Stimulated activated CD8-positive, alpha-beta memory T cell treated with anti-CD3 and anti-CD28 coated beads, Interleukin-4, amount 100 ng/mL, for 24 hours (primary cell): ENCODE data around the gene LRIT1.
"Not testable (repeated sequence)": the region's sequence is repeated elsewhere in the genome, so short reads cannot be mapped to it uniquely, and the experiment has no call there.

Source experiments
- DNase-seq: peaks from one replicate; pipeline ENCODE4 v3.0.0-alpha.2; 2020; ENCODE audit warnings: low read depth

The LRIT1 gene

DNA sequence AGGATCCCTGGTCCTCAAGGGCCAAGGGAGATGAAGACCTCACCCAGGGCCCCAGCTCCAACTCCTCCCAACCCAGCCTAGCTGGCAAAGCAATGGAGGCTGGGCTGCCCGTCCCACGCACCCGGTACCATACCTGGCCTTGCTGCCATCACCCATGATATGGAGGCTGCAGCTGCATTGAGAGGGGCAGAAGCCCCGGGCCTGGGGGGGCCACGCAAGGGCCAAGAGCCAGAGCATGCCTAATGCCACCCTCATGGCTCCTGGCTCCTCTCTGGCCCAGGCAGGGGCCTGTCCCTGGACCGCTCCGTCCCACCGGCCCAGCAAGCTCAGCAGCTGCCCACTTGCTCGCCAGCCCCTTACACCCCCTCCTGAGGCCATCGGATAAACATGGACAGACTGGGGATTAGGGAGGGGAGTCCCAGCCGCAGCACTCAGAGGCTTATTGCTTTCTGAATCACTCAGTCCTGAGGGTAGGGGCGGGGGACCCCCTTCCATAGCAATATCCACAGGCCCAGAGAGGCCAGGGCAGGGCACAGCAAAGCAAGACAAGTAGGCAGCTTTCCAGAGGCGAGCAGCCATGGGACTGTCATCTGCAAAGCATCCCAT lies at the start of gene LRIT1:
Gene LRIT1 (minus strand): TSS at position 362 of the 606 bp plus-strand sequence. CDS start 107 bp downstream, at position 255.
- DNase-seq, result no peak

GRCh38 chr10:84290235-84290634 lies 48.9 kb upstream of the LRIT1 start:
- DNase-seq, result no peak

- DNase-seq, result no peak
Observed at GRCh38 chr10:84289521-84290200, 48.3 kb upstream of the LRIT1 start.

- DNase-seq, result no peak
Observed at GRCh38 chr10:84288151-84288550, 46.8 kb upstream of the LRIT1 start.

- no peak for DNase-seq
Observed at GRCh38 chr10:84286695-84287094, 45.3 kb upstream of the LRIT1 start.

DNA sequence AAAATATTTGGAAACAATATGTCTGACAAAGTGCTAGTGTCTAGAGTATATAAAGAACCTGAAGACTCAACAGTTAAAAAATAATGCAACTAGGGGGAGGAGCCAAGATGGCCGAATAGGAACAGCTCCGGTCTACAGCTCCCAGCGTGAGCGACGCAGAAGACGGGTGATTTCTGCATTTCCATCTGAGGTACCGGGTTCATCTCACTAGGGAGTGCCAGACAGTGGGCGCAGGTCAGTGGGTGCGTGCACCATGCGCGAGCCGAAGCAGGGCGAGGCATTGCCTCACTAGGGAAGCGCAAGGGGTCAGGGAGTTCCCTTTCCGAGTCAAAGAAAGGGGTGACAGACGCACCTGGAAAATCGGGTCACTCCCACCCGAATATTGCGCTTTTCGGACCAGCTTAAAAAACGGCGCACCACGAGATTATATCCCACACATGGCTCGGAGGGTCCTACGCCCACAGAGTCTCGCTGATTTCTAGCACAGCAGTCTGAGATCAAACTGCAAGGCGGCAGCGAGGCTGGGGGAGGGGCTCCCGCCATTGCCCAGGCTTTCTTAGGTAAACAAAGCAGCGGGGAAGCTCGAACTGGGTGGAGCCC lies 38.6 kb upstream of the LRIT1 start:
- DNase-seq, result not testable (repeated sequence)

DNA sequence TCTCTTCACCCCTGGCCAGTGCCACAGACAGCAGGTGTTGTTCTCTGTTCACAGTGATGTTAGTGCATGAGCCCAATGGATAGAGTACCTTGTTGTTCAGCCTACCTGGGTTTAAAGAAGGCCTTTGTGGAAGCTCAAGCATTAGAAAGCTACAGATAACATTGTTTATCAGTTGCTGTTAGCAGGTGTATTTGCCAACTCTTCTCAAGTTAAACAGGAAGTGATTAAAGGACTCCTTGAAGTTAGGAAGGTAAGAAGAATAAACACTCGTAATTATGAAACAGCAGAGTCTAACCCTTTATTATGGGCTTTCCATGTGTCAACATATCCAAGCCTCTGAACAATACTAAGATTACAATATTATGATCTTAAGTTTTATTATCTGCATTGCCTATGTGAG lies 29.4 kb upstream of the LRIT1 start:
- no peak for DNase-seq

GRCh38 chr10:84269773-84270172 lies 28.4 kb upstream of the LRIT1 start:
- no peak for DNase-seq

DNA sequence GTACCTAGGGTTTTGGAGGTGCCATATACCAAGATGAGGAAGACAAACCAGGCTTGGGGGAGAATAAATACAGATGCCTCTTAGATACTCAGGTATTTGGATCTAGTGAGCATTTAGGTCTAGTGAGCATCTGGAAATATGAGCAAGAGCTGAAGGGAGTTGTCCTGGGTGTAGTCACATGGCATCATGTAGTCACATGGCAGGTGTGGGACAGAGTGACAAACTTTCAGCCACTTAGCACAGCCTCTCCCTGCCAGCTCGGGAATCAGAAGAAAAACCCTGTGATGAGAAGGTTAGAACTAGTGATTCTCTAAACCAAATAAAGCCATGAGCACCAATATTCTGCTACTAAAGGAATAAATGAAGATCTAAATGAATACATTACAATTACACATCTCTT lies 27.8 kb upstream of the LRIT1 start:
- no peak for DNase-seq

DNA sequence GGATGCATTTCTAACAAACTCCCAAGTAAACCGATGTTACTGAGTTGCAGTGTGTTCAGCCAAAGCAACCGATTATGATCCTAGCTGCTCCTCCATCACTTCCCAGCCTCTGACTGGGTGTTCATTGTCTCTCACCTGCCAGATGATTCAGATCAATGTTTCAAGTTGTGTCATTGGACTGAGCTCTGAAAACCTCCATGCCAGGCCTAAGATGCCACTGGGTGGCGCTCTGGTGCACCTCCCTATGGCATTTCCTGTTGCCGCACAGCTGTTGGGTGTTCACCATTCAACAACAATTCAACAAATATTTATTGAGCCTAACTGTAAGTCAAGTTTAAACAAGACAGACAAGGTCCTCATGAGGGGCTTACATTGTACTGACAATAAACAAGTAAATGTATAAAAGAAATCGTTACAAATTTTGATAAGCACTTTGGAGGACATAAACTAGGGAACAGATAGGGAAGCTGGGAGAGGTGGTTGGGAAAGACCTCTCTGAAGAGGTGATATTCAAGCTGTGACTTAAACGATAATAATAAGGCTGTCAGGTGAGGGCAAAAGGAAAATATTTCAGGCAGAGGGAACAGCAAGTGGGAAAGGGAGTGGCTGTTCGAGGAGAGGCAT lies 26.3 kb upstream of the LRIT1 start:
- DNase-seq, result peak; percentile 64

- no peak for DNase-seq
Observed at GRCh38 chr10:84265418-84265817, 24.1 kb upstream of the LRIT1 start.

DNA sequence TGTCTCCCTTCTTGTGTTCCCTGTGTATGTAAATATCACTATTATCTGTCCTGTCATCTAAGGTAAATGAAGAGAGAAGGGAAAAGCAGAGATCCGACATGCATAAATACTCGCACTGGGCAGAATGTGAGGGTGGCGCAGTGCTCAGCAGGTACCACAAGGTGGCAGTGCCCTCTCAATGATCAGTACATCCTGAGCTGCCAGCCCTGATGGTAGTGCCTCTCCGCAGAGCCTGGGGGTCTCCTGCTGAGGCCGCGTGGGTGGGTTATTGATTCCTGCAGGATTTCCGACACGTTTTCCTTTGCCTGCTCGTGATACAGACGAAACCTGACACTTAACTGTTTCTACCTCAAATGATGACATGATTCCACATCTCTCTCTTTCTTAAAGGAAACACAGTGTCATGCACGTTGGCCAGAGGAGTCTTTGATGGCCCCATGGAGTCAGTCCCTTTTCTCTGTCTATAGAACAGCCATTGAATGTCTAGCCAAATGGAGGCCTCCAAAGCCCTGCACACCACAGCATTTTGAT lies 23.3 kb upstream of the LRIT1 start:
- peak; percentile 50 for DNase-seq

DNA sequence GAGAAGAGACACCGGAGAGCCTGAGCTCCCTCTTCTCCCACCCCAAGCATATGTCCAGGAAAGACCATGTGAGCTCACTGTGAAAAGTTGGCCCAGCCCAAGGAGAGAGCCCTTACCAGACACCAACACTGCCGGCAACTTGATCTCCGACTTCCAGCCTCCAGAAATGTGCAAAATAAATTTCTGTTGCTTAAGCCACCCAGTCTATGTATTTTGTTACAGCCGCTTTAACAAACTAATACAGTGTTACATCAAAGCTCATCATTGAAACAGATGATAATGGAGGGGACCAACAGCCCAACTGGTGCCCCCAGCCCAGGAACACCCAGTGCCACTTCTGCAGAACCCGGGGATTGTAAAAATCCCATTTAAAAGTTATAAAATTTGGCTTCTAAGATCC lies 22.4 kb upstream of the LRIT1 start:
- no peak for DNase-seq

GRCh38 chr10:84262190-84262956 lies 21.0 kb upstream of the LRIT1 start:
- DNase-seq, result no peak

DNA sequence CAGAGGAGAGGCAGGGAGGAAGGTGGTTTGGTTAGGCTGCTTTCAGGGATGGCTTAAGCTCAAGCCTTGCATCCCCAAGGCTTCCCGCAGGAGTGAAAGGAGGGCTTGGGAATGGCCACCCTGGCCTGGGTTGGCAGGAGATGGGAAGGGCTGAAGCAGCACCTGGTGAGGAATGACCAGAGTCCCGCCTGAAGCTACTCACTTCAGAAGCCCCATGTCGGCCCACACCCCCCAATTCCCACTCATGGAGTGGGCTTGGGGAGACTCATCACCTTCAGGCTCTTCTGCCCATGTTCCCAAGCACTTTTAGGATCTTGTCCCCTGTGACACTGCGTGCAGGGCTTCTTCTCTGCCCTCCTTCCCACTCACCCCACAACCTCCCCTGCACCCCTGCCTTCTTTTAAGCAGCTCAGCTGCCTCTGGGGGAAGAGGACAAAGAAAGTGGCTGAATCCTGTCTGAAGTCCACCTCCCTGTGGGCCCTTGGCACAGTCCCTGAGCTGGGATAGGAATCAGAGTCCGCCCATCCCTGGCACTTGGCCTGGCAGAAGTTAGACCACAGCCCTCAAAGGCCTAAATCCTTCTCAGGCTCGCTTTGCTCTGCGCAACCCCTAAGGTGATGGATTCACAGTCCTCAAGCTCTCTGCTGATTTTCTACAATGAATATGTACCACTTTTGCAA lies 20.0 kb upstream of the LRIT1 start:
- no peak for DNase-seq

GRCh38 chr10:84258034-84258695 lies 16.8 kb upstream of the LRIT1 start:
- DNase-seq, result no peak

DNA sequence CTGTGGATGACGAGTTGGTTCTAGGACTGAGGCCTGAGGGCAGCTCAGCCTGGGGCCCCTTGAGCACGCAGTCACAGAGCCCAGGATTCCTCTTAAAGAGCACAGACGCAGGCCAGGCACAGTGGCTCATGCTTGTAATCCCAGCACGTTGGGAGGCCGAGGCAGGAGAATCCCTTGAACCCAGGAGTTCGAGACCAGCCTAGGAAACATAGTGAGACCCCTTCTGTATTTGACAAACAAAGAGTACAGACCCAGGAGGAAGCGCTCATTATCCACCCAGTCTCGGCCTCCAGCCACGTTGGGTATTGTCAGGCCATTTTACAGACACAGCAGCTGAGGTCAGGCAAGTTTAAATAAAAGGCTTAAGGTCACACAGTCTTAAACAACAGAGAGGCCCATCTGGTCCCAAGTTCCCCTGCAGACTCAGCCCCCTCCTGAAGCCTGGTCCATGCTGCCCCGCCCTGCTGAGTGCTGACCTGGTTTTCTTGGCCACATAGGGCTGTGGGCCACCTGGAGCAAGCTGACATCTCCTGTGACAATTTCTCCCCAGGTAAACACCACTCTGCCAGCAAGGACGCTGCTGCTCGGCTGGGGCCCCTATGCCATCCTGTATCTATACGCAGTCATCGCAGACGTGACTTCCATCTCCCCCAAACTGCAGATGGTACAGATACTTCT lies 16.1 kb upstream of the LRIT1 start:
- DNase-seq, result no peak

GRCh38 chr10:84256510-84257342 lies 15.4 kb upstream of the LRIT1 start:
- DNase-seq, result peak; percentile 42
